NK-92 (cell line): ENCODE results near the gene LYAR.

Experiments
- DNase-seq: peaks from one replicate; lab custom pipeline; 2025; ENCODE audit not compliant: unreplicated experiment; lab: John Stamatoyannopoulos, UW

LYAR gene

GRCh38 chr4:4289941-4290850 lies at the start of gene LYAR, which contains the start of gene ZBTB49:
TSS of gene LYAR (minus strand) at chr4:4290154. CDS start at chr4:4283742, 6,412 bp downstream.
TSS of gene ZBTB49 (plus strand) at chr4:4290251. CDS start at chr4:4299946, 9,695 bp downstream.
- peak; percentile 74 for DNase-seq

- no peak for DNase-seq
These were observed 49.6 kb upstream of the LYAR start for GRCh38 chr4:4339504-4340085.

GRCh38 chr4:4338210-4339001 lies 48.5 kb upstream of the LYAR start:
- no peak for DNase-seq

- DNase-seq: no peak
These were observed 45.0 kb upstream of the LYAR start for GRCh38 chr4:4334798-4335520.

GRCh38 chr4:4333265-4333706 lies 43.3 kb upstream of the LYAR start:
- no peak for DNase-seq

GRCh38 chr4:4332529-4332928 lies 42.6 kb upstream of the LYAR start:
- no peak for DNase-seq

GRCh38 chr4:4330794-4331193 lies 40.8 kb upstream of the LYAR start:
- no peak for DNase-seq

GRCh38 chr4:4329496-4329895 lies 39.5 kb upstream of the LYAR start:
- DNase-seq: no peak

GRCh38 chr4:4328840-4329239 lies 38.9 kb upstream of the LYAR start:
- no peak for DNase-seq

GRCh38 chr4:4328206-4328605 lies 38.3 kb upstream of the LYAR start:
- no peak for DNase-seq

- DNase-seq: no peak
These were observed 37.7 kb upstream of the LYAR start for GRCh38 chr4:4327652-4328121.

GRCh38 chr4:4326166-4326565 lies 36.2 kb upstream of the LYAR start:
- no peak for DNase-seq

GRCh38 chr4:4325321-4325720 lies 35.4 kb upstream of the LYAR start:
- no peak for DNase-seq

GRCh38 chr4:4323705-4324534 lies 34.0 kb upstream of the LYAR start:
- DNase-seq: no peak

GRCh38 chr4:4321951-4322688 lies 32.2 kb upstream of the LYAR start:
- no peak for DNase-seq

- DNase-seq: no peak
These were observed 31.2 kb upstream of the LYAR start for GRCh38 chr4:4320951-4321714.

GRCh38 chr4:4320528-4320927 lies 30.6 kb upstream of the LYAR start:
- DNase-seq: no peak

GRCh38 chr4:4317496-4318232 lies 27.7 kb upstream of the LYAR start:
- no peak for DNase-seq
